Measurements from ENCODE around the gene CDH4.

Gene CDH4

GRCh38 chr20:61871913-61872312, 619.9 kb downstream of the CDH4 start:
- ATAC-seq (ENCODE audit: insufficient read depth, low read depth) (no peak), DNase-seq (no peak)
- H3K4me2 ChIP-seq (ENCODE audit: insufficient read depth, low read length), result no peak overlapping the region
- H3K27ac ChIP-seq (ENCODE audit: low read length), result no peak overlapping the region
- TF ChIP-seq CTCF (IDR thresholded peaks at IDR 0.05; ENCODE audit: borderline replicate concordance, extremely low read depth, low read length, poor library complexity, severe bottlenecking) (no peak), EZH2 (IDR thresholded peaks at IDR 0.05; ENCODE audit: borderline replicate concordance, low read depth, low read length, severe bottlenecking) (no peak)
- H3K9me3 ChIP-seq (ENCODE audit: insufficient read depth, low read length, severe bottlenecking), result no peaks in the 10 kb centered on the region
- H2AFZ ChIP-seq (ENCODE audit: low read depth, low read length), result no peak overlapping the region
- H3K4me1 ChIP-seq (ENCODE audit: insufficient read depth, low read length), result no peaks in the 10 kb centered on the region
- H3K4me3 ChIP-seq (ENCODE audit: low read depth in 1 of 2, low read length in 2 of 2), result no peak overlapping the region
- H3K9ac ChIP-seq (ENCODE audit: low read depth, low read length), result no peak overlapping the region
- no peaks in the 10 kb centered on the region for H3K27me3 ChIP-seq (ENCODE audit: insufficient read depth, low read length, poor library complexity)
- H3K79me2 ChIP-seq (ENCODE audit: insufficient read depth, low read length), result no peaks in the 10 kb centered on the region
- H4K20me1 ChIP-seq (ENCODE audit: insufficient read depth, low read length), result peaks cover 12% of the 10 kb centered on the region; the same call in 1 of the 2 replicates
- no peaks in the 10 kb centered on the region for H3K36me3 ChIP-seq (ENCODE audit: insufficient read depth, low read length)

- H3K36me3 ChIP-seq (ENCODE audit: insufficient read depth, low read length), result no peaks in the 10 kb centered on the region
- H3K4me3 ChIP-seq (ENCODE audit: low read depth in 1 of 2, low read length in 2 of 2), result no peak overlapping the region
- H2AFZ ChIP-seq (ENCODE audit: low read depth, low read length), result no peak overlapping the region
- TF ChIP-seq CTCF (IDR thresholded peaks at IDR 0.05; ENCODE audit: borderline replicate concordance, extremely low read depth, low read length, poor library complexity, severe bottlenecking) (no peak), EZH2 (IDR thresholded peaks at IDR 0.05; ENCODE audit: borderline replicate concordance, low read depth, low read length, severe bottlenecking) (no peak)
- H3K27me3 ChIP-seq (ENCODE audit: insufficient read depth, low read length, poor library complexity), result no peaks in the 10 kb centered on the region
- DNase-seq (no peak), ATAC-seq (ENCODE audit: insufficient read depth, low read depth) (no peak)
- no peak overlapping the region for H3K27ac ChIP-seq (ENCODE audit: low read length)
- H3K9me3 ChIP-seq (ENCODE audit: insufficient read depth, low read length, severe bottlenecking), result no peaks in the 10 kb centered on the region
- no peak overlapping the region for H3K4me2 ChIP-seq (ENCODE audit: insufficient read depth, low read length)
- H3K9ac ChIP-seq (ENCODE audit: low read depth, low read length), result no peak overlapping the region
- no peaks in the 10 kb centered on the region for H3K79me2 ChIP-seq (ENCODE audit: insufficient read depth, low read length)
- H4K20me1 ChIP-seq (ENCODE audit: insufficient read depth, low read length), result peaks cover 12% of the 10 kb centered on the region; the same call in 1 of the 2 replicates
- H3K4me1 ChIP-seq (ENCODE audit: insufficient read depth, low read length), result no peaks in the 10 kb centered on the region
Observed at GRCh38 chr20:61872371-61872900, 620.4 kb downstream of the CDH4 start.

- ATAC-seq (ENCODE audit: insufficient read depth, low read depth), result no peak
- Histone ChIP-seq H3K27me3 (ENCODE audit: insufficient read depth, low read length, poor library complexity) (no peaks in the 10 kb centered on the region), H3K9me3 (ENCODE audit: insufficient read depth, low read length, severe bottlenecking) (no peaks in the 10 kb centered on the region), H3K4me3 (ENCODE audit: low read depth in 1 of 2, low read length in 2 of 2) (no peak overlapping the region), H3K79me2 (ENCODE audit: insufficient read depth, low read length) (no peaks in the 10 kb centered on the region), H3K4me2 (ENCODE audit: insufficient read depth, low read length) (no peak overlapping the region), H3K36me3 (ENCODE audit: insufficient read depth, low read length) (no peaks in the 10 kb centered on the region), H4K20me1 (ENCODE audit: insufficient read depth, low read length) (peaks cover 8% of the 10 kb centered on the region; the same call in 1 of the 2 replicates), H2AFZ (ENCODE audit: low read depth, low read length) (no peak overlapping the region), H3K9ac (ENCODE audit: low read depth, low read length) (no peak overlapping the region), H3K27ac (ENCODE audit: low read length) (no peak overlapping the region), H3K4me1 (ENCODE audit: insufficient read depth, low read length) (no peaks in the 10 kb centered on the region)
- TF ChIP-seq CTCF (IDR thresholded peaks at IDR 0.05; ENCODE audit: borderline replicate concordance, extremely low read depth, low read length, poor library complexity, severe bottlenecking) (no peak), EZH2 (IDR thresholded peaks at IDR 0.05; ENCODE audit: borderline replicate concordance, low read depth, low read length, severe bottlenecking) (no peak)
- DNase-seq, result no peak
Observed at GRCh38 chr20:61873651-61874420, 621.8 kb downstream of the CDH4 start.
